NCI-H526 treated with DMSO at 0.1 percent for 48 hours (cell line): ENCODE data around the gene YEATS2.

ENCODE experiments used
- DNase-seq: peaks from one replicate; lab custom pipeline; 2025; lab: John Stamatoyannopoulos, UW

YEATS2 gene

DNA sequence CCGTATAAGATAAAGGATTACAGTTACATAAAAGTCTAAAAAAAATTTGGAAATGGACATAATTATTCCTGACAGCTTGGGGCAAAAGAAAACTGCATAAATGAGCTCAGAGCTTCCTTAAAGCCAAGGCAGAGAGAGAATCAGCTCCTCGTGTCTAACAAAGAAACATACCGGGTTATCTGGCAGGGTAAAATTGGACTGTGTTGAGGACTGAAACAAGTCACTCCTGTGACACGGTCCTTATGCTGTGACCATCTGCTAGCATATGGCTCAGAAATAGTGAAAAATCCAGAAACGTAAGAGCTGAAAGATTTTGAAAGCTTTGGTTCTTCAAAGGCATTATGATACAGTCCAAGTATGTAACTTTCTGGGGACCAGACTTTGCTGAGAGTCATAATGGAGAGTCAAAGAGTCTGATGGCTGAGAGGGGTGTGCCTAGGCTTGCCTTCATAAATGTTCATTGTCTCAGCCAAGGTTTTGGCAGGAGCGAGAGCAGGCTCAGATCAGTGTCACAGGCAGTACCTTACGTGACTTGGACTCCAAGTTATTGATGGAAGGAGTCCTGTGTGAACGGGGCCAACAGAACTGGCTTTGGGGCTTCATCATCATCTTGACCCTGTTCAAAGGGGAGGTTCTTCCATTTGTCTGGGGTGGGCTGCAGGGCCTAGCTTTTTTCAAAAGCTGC lies 115.3 kb downstream of the YEATS2 start:
- no peak for DNase-seq

DNA sequence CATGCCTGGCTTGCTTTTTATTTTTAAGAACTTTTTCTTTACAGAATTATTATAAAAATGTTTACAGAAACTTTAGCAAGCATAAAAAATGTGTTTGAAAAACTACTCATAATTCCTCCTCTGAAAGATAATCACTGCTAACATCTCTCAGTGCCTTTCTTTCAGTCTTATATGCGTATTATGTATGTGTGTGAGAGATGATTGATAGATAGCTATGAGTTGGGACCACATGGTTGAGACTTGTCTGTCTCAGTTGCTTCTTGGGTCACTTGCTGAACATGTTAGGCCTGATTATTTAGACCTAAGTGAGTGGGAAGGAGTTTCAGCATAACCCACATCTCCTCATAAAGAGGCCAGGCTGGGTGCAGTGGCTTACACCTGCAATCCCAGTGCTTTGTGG lies 116.6 kb downstream of the YEATS2 start:
- DNase-seq: no peak

GRCh38 chr3:183815563-183815940 lies 118.0 kb downstream of the YEATS2 start:
- DNase-seq: no peak

DNA sequence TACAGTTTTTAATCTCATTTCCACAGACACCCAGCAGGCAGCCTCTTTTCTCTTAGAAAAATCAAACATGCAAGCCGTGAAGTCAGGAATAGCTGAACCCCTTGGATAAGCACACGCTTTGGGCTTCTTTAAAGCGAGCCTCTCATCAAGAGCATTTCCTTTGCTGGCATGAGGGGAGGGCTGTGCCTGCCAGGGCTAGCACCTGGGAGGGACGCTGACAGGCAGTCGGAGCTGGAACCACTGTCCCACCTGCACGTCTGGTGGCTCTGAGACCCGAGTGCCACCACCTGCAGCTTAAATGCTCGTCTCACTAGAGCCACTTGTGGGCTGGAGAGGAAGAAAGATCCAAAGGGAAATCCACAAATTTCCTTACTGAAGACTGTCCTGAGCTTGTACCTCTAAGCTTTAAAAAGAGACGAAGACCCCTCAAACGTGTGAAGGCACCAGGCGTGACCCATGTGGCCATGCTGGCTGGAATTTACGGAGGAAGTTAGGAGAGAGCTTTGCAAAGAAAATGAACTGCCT lies 118.4 kb downstream of the YEATS2 start:
- no peak for DNase-seq

GRCh38 chr3:183816681-183817510 lies 119.3 kb downstream of the YEATS2 start:
- no peak for DNase-seq

- no peak for DNase-seq
Observed at GRCh38 chr3:183817639-183818038, 120.0 kb downstream of the YEATS2 start.

GRCh38 chr3:183818041-183818620 lies 120.5 kb downstream of the YEATS2 start:
- DNase-seq: no peak

DNA sequence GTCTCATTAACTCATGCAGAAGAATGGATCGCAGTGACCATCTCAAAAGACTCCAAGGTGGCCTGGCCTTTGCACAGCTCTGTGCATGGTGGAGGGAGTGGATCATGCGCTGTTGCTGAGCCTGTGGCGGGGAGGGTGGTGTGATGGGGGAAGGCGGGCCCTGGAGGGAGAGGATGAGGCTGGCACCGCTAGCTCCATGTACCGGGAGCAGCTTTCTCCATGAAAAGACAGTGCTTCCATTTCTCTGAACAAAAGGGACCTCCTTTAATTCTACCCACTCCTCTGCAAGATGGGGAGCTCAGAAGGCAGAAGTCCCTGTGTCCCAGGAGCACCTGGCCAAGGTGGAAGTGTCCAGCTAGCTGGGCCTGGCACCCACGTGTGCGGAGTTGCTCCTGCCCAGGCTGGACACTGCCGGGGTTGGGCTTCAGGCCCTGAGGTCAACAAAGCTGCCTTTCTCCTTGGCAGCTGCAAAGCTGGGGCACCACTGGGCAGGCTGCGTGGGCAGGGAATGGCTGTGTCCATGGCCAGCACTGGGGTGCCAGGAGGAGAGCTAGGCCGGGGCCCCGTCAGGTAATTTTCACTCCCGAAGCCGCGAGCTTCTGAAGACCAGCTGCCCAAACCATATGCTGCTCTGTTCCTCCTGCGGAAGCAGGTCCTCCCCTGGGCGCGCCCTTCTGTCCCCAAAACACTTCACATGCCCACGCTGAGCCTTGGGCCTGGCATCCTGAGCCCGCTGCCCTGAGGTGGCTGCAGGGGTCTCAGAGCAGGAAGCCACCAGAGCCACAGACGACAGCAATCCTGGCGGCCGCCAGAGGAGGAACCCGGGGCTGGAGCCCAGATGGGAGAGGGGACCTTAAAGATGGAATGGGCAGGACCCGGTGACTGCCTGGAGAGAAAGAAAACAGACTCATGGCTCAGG lies 121.4 kb downstream of the YEATS2 start:
- no peak for DNase-seq

- no peak for DNase-seq
Observed at GRCh38 chr3:183819831-183820230, 122.2 kb downstream of the YEATS2 start.

GRCh38 chr3:183822631-183823030 lies 125.0 kb downstream of the YEATS2 start:
- DNase-seq: no peak

DNA sequence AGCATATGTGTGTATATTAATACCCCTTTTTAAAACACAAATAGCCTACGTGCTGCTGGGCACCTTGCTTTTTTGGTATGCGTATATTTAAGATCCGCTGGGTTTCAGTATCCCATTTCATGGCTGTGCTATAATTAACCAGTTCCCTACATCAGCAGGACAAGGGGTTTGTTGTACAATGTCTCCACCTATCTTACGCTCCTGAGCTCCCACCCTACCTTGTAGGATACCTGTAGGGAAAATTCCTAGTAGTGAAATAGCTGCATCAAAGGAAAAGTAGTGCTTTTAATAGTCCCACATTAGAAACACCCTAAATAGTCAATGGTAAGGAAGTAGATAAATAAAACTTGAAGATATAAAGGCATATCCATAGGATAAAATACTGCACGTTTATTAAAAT lies 126.4 kb downstream of the YEATS2 start:
- DNase-seq: peak; percentile 45

DNA sequence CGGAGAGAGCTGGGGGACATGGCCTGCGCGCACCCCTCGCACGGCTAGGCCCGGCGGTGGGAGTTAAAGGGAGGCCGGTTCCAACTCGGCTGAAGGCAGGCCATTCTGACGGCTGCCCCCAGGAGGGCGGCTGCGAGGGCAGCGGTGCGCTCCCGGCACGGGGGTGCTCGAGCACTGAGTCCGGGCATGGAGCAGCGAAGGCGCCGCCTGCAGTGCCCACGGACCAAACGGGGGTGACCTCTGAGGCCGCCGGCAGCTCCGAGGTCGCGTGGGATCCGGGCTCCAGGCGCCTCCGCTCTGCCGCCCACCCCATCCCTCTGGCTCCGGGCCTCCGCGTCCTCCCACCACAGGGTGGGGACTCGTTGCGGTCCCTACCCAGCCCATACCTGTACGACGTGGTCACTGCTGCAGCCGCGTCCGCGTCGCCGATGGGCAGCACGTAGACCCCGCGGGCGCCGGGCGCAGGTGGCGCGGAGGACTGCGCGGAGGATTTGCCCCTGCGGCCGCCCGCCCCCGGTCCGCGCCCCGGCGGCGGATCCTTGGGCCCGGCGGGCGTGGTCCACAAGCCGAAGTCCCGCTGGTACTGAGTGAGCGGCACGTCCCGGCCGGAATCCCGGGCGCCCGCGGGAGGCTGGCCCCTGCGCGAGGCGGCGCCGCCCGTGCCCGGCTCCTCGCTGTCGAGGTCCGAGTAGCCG lies 127.3 kb downstream of the YEATS2 start:
- DNase-seq: no peak

DNA sequence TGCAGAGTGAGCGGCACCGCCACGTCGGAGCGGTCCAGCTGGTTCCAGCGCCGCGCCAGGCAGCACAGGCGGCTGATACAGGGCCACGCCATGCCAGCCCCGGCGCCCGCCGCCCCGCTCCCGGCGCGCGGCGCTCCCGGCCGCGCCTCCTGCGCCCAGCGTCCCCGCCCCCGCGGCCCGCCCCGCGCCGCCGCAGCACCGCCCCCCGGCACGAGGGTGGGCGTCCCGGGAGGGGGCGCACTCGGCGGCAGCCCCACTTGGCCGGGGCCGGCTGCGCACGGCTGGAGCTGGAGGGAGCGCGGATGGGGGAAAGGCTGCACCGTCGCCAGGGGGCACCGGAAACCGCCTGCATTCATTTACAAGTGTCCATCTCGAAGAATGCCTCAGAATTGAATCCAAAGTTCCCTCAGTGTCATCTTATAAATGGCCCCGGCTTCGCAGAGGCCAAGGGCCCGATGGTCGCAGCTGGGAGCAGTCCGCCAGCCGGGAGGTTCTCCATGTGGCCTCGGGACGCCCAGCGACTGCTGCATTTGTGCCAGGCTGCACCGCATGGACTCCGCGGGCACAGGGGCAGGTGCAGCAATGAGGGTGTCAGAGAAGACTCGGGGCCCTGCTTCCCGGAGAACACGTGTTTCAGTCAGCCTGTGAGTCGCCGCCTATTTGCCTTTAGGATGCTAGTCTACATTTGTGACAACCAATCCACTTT lies 128.0 kb downstream of the YEATS2 start, which contains the start of gene MAP6D1:
MAP6D1 (minus strand) TSS at position 122 of the 706 bp plus-strand sequence; CDS start at position 92, 30 bp downstream.
- peak; percentile 52 for DNase-seq

- DNase-seq: no peak
Observed at GRCh38 chr3:183826448-183827250, 129.1 kb downstream of the YEATS2 start.

- no peak for DNase-seq
Observed at GRCh38 chr3:183827809-183828537, 130.4 kb downstream of the YEATS2 start.

DNA sequence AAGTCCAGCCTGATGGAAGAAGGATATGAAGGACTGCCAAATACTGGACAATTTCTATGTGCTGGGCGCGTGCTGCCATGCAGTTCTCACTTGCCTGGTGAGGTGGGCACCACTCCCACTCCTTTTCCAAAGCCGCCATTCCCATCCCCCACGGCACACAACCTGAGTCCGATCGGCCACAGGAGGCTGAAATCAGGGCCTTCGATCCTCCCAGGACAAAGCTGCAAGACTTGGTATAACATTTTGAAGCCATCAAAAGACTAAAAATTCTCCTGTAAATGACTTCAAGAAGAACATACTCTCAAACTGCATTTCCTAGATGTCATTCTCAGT lies 130.9 kb downstream of the YEATS2 start:
- DNase-seq: no peak

DNA sequence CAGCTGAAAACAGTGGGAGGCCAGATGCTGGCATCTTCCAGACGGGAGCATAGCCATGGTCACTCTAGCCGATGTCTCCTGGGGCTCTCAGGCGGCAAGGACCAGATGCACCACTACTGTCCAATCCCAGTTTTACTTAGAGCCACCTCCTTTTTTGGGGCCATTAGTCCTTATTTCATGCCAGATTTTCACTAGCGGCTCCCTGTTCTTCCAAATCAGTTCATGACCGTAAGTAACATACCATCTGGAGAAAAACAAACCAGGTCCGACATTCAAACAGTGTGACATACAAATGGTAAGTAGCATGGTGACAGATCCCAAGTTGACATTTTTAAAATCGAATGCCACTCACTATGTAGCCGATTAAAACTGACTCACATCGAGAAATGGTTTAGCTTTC lies 131.9 kb downstream of the YEATS2 start:
- DNase-seq: no peak

DNA sequence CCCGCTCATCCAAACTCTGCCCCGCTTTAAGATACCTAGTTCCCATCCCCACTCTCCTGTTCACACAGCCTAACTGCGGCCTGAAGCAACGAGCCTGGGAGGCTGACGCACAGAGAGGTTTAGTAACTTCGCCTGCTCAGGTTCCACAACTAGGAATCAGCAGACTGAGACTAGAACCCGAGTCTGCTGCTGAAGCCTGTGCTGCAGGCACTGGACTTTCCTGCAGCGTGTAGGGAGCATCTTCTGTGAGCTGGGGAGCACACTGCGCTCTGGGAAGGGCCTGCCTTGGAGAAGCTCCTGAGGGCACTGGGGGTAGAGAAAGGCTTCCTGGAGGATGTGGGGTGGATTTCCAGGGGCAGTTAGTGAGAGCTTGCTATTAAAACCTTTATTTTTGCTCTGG lies 132.6 kb downstream of the YEATS2 start:
- no peak for DNase-seq

DNA sequence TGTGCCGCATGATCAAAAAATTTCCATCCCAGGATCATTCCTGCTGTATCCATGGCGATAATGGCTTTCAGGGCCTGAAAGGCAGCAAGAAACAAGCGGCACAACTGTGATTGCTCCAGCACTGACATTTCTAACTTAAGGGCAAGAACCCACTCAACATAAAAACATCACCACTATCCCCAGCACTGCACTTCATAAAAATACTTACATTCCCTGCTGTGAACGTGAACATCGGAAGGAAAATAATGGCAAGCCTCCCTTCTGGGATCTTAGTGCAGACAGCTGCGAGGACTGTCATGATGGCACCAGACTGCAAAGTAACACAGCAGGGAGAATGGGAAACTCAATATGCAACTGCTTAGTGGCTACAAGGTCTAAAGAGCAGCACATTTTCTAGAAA lies 135.9 kb downstream of the YEATS2 start:
- DNase-seq: no peak
